PC-3 (cell line): ENCODE results near the gene GPR18. TPM values are rescaled to one million over a fixed set of nuclear protein-coding genes. Genes with fewer than 3 reads are reported as not detected.
"Not testable (repeated sequence)": the region's sequence is repeated elsewhere in the genome, so short reads cannot be mapped to it uniquely, and the experiment has no call there.

Experiments
- ATAC-seq: fragments of 200-7000 bp; cut with Tn5 transposase; 2 replicates; pipeline ENCODE4 v1.9.1; 2020; ENCODE audit warnings: mild to moderate bottlenecking, moderate library complexity
- BruUV-seq: library from RNA; stranded (reverse); fragments of 400-500 nt; replicated peaks from 2 replicates; lab custom pipeline; 2021; lab: Mats Ljungman, UMichigan
- CTCF ChIA-PET: fragments of 300-600 bp; sonication (Branson Sonifier 250); formaldehyde crosslinking; loops from one replicate; lab custom pipeline; 2022; ENCODE audit warnings: antibody characterized with exemption; lab: Charles Lee
- POLR2A ChIA-PET: fragments of 300-600 bp; sonication (Branson Sonifier 250); formaldehyde crosslinking; loops from one replicate; lab custom pipeline; 2022; ENCODE audit warnings: antibody characterized with exemption; ENCODE audit not compliant: unreplicated experiment; lab: Charles Lee
- DNase-seq: peaks from one replicate; pipeline ENCODE4 v3.0.0-alpha.2; 2015
- H2AFZ ChIP-seq: fragments of 300-600 bp; sonication (generic); 2 replicates; pipeline ENCODE4 v1.6.0; 2016; ENCODE audit warnings: antibody characterized with exemption, low read length
- H3F3A ChIP-seq: fragments of 300-600 bp; sonication (generic); one replicate; pipeline ENCODE4 v1.6.0; 2017; ENCODE audit warnings: antibody characterized with exemption, low read length, control low read depth, mild to moderate bottlenecking; ENCODE audit not compliant: unreplicated experiment
- H3K27ac ChIP-seq: fragments of 300-600 bp; sonication (generic); 2 replicates; pipeline ENCODE4 v1.5.1; 2016; ENCODE audit warnings: mild to moderate bottlenecking, low read length
- H3K27me3 ChIP-seq: fragments of 300-600 bp; sonication (generic); 2 replicates; pipeline ENCODE4 v1.6.1; 2016; ENCODE audit warnings: low read length, mixed read lengths
- H3K36me3 ChIP-seq: fragments of 300-600 bp; sonication (generic); 2 replicates; pipeline ENCODE4 v1.6.1; 2016; ENCODE audit warnings: low read depth, mixed run types, low read length, mixed read lengths
- H3K4me1 ChIP-seq: fragments of 300-600 bp; sonication (generic); 2 replicates; pipeline ENCODE4 v1.5.1; 2016; ENCODE audit warnings: low read length; ENCODE audit not compliant: insufficient read depth
- H3K4me2 ChIP-seq: fragments of 300-600 bp; sonication (generic); 2 replicates; pipeline ENCODE4 v1.6.0; 2016; ENCODE audit warnings: low read length
- H3K4me3 ChIP-seq: fragments of 300-600 bp; sonication (generic); 2 replicates; pipeline ENCODE4 v1.5.1; 2016; ENCODE audit warnings: mild to moderate bottlenecking, low read length, mixed read lengths
- H3K79me2 ChIP-seq: fragments of 300-600 bp; sonication (generic); 2 replicates; pipeline ENCODE4 v1.6.1; 2017; ENCODE audit warnings: low read length, mixed read lengths
- H3K9ac ChIP-seq: fragments of 300-600 bp; sonication (generic); 2 replicates; pipeline ENCODE4 v1.6.0; 2016; ENCODE audit warnings: mild to moderate bottlenecking, low read length
- H3K9me2 ChIP-seq: fragments of 300-600 bp; sonication (generic); replicated peaks from 2 replicates; pipeline ENCODE4 v1.6.1; 2016; ENCODE audit warnings: mixed run types, low read length, mixed read lengths
- H3K9me3 ChIP-seq: fragments of 300-600 bp; sonication (generic); 2 replicates; pipeline ENCODE4 v1.6.1; 2016; ENCODE audit warnings: low read length, mixed read lengths
- H4K20me1 ChIP-seq: fragments of 300-600 bp; sonication (generic); 2 replicates; pipeline ENCODE4 v1.6.1; 2016; ENCODE audit warnings: low read length, mixed read lengths
- CTCF ChIP-seq: fragments of 300-600 bp; sonication (generic); conservative IDR thresholded peaks from 2 replicates; pipeline ENCODE4 v1.5.1; 2017; ENCODE audit warnings: antibody characterized with exemption, low read depth, mild to moderate bottlenecking, low read length
- EZH2 ChIP-seq: fragments of 300-600 bp; sonication (generic); IDR thresholded peaks from one replicate; pipeline ENCODE4 v1.6.1; 2017; ENCODE audit warnings: antibody characterized with exemption, mild to moderate bottlenecking, low read length; ENCODE audit not compliant: unreplicated experiment
- EZH2phosphoT487 ChIP-seq: fragments of 300-600 bp; sonication (generic); IDR thresholded peaks from 2 replicates; pipeline ENCODE4 v1.6.1; 2018; ENCODE audit warnings: mild to moderate bottlenecking, antibody characterized with exemption, low read length, borderline replicate concordance
- intact Hi-C: fragments of 100-400 bp; cut with micrococcal nuclease; formaldehyde crosslinking; loops from 2 replicates; pipeline ENCODE4 v1.9.0; 2023
- total RNA-seq: library from RNA; depleted of rRNA; stranded (reverse); fragments of >200 nt; gene quantifications from 2 replicates; pipeline ENCODE4 v1.2.3, GENCODE V29; 2014

Gene GPR18
- total RNA-seq, 1 experiment from 2014 or later = not detected

- no peak overlapping the region for H3K4me3 ChIP-seq
- ChIA-PET POLR2A (no interaction called here), CTCF (no interaction called here)
- no peaks in the 10 kb centered on the region for H3K4me1 ChIP-seq
- no peak overlapping the region for H3K27ac ChIP-seq
- TF ChIP-seq CTCF = no peak
- TF ChIP-seq EZH2phosphoT487 = no peak
- no peak for TF ChIP-seq EZH2
- no peaks in the 10 kb centered on the region for H3F3A ChIP-seq
- H3K36me3 ChIP-seq = no peaks in the 10 kb centered on the region
- intact Hi-C loops = no loop called here
- BruUV-seq = no TSS peak
- DNase-seq (no peak), ATAC-seq (no peak)
- no peaks in the 10 kb centered on the region for H3K9me2 ChIP-seq
- no peaks in the 10 kb centered on the region for H3K79me2 ChIP-seq
- no peak overlapping the region for H3K9ac ChIP-seq
- H2AFZ ChIP-seq = no peak overlapping the region
- no peaks in the 10 kb centered on the region for H3K27me3 ChIP-seq
- no peaks in the 10 kb centered on the region for H3K9me3 ChIP-seq
- H3K4me2 ChIP-seq = no peak overlapping the region
- no peaks in the 10 kb centered on the region for H4K20me1 ChIP-seq
Observed at GRCh38 chr13:99237981-99238662, 20.1 kb downstream of the GPR18 start.

GRCh38 chr13:99231721-99232120 is 26.5 kb downstream of the GPR18 start:
- Histone ChIP-seq H3K4me2 (no peak overlapping the region), H3K79me2 (peaks cover 49% of the 10 kb centered on the region), H2AFZ (no peak overlapping the region), H3K27me3 (no peaks in the 10 kb centered on the region), H3K4me3 (no peak overlapping the region), H3K4me1 (peaks cover 28% of the 10 kb centered on the region), H3K27ac (no peak overlapping the region), H3K9me3 (no peaks in the 10 kb centered on the region), H3K36me3 (no peaks in the 10 kb centered on the region), H3K9ac (no peak overlapping the region), H4K20me1 (peaks cover 8% of the 10 kb centered on the region; the same call in 1 of the 2 replicates), H3K9me2 (no peaks in the 10 kb centered on the region), H3F3A (no peaks in the 10 kb centered on the region)
- DNase-seq (no peak), ATAC-seq (no peak)
- POLR2A ChIA-PET = no interaction called here
- intact Hi-C loops = no loop called here
- no TSS peak for BruUV-seq
- TF ChIP-seq EZH2 = no peak
- TF ChIP-seq EZH2phosphoT487 = no peak
- no peak for TF ChIP-seq CTCF
- CTCF ChIA-PET = no interaction called here

- H3K27me3 ChIP-seq = no peaks in the 10 kb centered on the region
- DNase-seq (no peak), ATAC-seq (no peak)
- H3K4me2 ChIP-seq = no peak overlapping the region
- H2AFZ ChIP-seq = no peak overlapping the region
- no peaks in the 10 kb centered on the region for H3F3A ChIP-seq
- no peak overlapping the region for H3K27ac ChIP-seq
- BruUV-seq = no TSS peak
- peaks cover 57% of the 10 kb centered on the region for H3K79me2 ChIP-seq
- H3K4me3 ChIP-seq = no peak overlapping the region
- peaks cover 28% of the 10 kb centered on the region for H3K4me1 ChIP-seq
- peaks cover 8% of the 10 kb centered on the region; the same call in 1 of the 2 replicates for H4K20me1 ChIP-seq
- H3K9me3 ChIP-seq = no peaks in the 10 kb centered on the region
- peaks cover 4% of the 10 kb centered on the region; the same call in 1 of the 2 replicates for H3K36me3 ChIP-seq
- H3K9me2 ChIP-seq = no peaks in the 10 kb centered on the region
- POLR2A ChIA-PET = no interaction called here
- CTCF ChIA-PET = no interaction called here
- H3K9ac ChIP-seq = no peak overlapping the region
- intact Hi-C loops = no loop called here
- TF ChIP-seq EZH2 (no peak), EZH2phosphoT487 (no peak), CTCF (no peak)
Observed at GRCh38 chr13:99230991-99231390, 27.2 kb downstream of the GPR18 start.

DNA sequence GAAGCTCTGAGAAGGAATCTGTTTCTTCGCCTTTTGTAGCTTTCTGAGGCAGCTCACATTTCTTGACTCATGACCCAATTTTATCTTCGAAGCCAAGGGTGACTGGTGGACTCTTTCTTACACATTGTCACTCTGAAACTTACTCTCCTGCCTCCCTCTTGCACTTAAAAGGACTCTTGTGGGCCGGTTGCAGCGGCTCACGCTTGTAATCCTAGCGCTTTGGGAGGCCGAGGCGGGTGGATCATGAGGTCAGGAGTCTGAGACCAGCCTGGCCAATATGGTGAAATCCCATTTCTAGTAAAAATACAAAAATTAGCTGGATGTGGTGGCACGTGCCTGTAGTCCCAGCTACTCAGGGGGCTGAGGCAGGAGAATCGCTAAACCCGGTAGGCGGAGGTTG is 27.6 kb downstream of the GPR18 start:
- H3K27ac ChIP-seq, H3K36me3 ChIP-seq, ATAC-seq, H3K27me3 ChIP-seq, H4K20me1 ChIP-seq, H3K9ac ChIP-seq, POLR2A ChIA-PET, H3K9me3 ChIP-seq, H3K4me3 ChIP-seq, intact Hi-C loops, H3K9me2 ChIP-seq, H2AFZ ChIP-seq, H3K4me2 ChIP-seq, CTCF ChIA-PET, BruUV-seq, DNase-seq, H3F3A ChIP-seq: not testable (repeated sequence)
- Histone ChIP-seq H3K4me1 (peaks cover 28% of the 10 kb centered on the region), H3K79me2 (peaks cover 61% of the 10 kb centered on the region)
